ENCODE results near the gene IL12B.

DNA sequence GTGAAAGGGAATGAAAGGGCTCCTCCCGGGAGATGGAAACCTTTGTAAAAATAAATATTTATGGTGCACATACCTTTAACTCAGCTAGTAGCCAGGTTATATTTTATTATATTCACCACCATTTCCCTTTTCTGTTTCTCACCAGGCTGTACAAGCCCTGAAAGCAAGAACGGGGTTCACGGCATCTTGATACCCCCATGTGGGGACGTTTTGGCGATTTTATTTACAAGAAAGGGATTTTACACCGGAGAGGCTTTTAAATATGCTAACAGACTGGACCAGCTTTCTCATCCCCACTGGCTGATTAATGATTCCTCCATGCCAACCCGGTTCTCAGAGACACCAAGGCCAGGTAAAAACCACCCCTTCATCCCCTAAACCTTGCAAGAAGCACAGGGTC, 19.2 kb downstream of the IL12B start:
- TF ChIP-seq, protein P1, sequence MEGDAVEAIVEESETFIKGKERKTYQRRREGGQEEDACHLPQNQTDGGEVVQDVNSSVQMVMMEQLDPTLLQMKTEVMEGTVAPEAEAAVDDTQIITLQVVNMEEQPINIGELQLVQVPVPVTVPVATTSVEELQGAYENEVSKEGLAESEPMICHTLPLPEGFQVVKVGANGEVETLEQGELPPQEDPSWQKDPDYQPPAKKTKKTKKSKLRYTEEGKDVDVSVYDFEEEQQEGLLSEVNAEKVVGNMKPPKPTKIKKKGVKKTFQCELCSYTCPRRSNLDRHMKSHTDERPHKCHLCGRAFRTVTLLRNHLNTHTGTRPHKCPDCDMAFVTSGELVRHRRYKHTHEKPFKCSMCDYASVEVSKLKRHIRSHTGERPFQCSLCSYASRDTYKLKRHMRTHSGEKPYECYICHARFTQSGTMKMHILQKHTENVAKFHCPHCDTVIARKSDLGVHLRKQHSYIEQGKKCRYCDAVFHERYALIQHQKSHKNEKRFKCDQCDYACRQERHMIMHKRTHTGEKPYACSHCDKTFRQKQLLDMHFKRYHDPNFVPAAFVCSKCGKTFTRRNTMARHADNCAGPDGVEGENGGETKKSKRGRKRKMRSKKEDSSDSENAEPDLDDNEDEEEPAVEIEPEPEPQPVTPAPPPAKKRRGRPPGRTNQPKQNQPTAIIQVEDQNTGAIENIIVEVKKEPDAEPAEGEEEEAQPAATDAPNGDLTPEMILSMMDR (IDR thresholded peaks at IDR 0.05), result no peak
- TF ChIP-seq, protein P2, sequence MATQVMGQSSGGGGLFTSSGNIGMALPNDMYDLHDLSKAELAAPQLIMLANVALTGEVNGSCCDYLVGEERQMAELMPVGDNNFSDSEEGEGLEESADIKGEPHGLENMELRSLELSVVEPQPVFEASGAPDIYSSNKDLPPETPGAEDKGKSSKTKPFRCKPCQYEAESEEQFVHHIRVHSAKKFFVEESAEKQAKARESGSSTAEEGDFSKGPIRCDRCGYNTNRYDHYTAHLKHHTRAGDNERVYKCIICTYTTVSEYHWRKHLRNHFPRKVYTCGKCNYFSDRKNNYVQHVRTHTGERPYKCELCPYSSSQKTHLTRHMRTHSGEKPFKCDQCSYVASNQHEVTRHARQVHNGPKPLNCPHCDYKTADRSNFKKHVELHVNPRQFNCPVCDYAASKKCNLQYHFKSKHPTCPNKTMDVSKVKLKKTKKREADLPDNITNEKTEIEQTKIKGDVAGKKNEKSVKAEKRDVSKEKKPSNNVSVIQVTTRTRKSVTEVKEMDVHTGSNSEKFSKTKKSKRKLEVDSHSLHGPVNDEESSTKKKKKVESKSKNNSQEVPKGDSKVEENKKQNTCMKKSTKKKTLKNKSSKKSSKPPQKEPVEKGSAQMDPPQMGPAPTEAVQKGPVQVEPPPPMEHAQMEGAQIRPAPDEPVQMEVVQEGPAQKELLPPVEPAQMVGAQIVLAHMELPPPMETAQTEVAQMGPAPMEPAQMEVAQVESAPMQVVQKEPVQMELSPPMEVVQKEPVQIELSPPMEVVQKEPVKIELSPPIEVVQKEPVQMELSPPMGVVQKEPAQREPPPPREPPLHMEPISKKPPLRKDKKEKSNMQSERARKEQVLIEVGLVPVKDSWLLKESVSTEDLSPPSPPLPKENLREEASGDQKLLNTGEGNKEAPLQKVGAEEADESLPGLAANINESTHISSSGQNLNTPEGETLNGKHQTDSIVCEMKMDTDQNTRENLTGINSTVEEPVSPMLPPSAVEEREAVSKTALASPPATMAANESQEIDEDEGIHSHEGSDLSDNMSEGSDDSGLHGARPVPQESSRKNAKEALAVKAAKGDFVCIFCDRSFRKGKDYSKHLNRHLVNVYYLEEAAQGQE (IDR thresholded peaks at IDR 0.05; ENCODE audit: insufficient read depth in 1 of 2, low read depth in 2 of 2, low read length in 1 of 2), result no peak
- no peak for TF ChIP-seq TCF7L2 (IDR thresholded peaks at IDR 0.05; ENCODE audit: low read depth, low read length)
- TF ChIP-seq POLR2AphosphoS5 (IDR thresholded peaks at IDR 0.05; ENCODE audit: low read depth, low read length), result no peak
- no peak for TF ChIP-seq SIN3A (IDR thresholded peaks at IDR 0.05; ENCODE audit: borderline replicate concordance, insufficient read depth, low read depth, low read length)

Measured in Panc1 (cell line).